Prostate gland (tissue), 2 donors: Measurements from ENCODE around the gene TMEM126B.
"Not testable (repeated sequence)": the region's sequence is repeated elsewhere in the genome, so short reads cannot be mapped to it uniquely, and the experiment has no call there.

Experiments used
- CTCF ChIP-seq, 4 experiments: fragments of 200-600 bp in 2 of 4; fragments of 450-650 bp in 2 of 4; sonication (generic) in 2 of 4; IDR thresholded peaks; 1 replicate in 3 of 4; 2 replicates in 1 of 4; pipeline ENCODE4 v1.5.1; 2016 to 2019; ENCODE audit warnings: antibody characterized with exemption in 4 of 4, mild to moderate bottlenecking in 2 of 4, moderate library complexity in 2 of 4
- POLR2A ChIP-seq: fragments of 450-650 bp; IDR thresholded peaks from one replicate; pipeline ENCODE4 v1.6.1; 2016; ENCODE audit warnings: antibody characterized with exemption, mild to moderate bottlenecking

GRCh38 chr11:85608621-85609020 lies 19.8 kb upstream of the TMEM126B start:
- TF ChIP-seq CTCF (IDR thresholded peaks at IDR 0.05); POLR2A: not testable (repeated sequence)
